K562 (cell line): Measurements from ENCODE around the gene GANAB. TPM values are rescaled to one million over a fixed set of nuclear protein-coding genes. Genes with fewer than 3 reads are reported as not detected.

ENCODE experiments used
- ASH1L ChIP-seq: fragments of 450-650 bp; IDR thresholded peaks from 2 replicates; pipeline ENCODE4 v1.6.1; 2018; ENCODE audit warnings: borderline replicate concordance, mild to moderate bottlenecking, low read depth; ENCODE audit not compliant: partially characterized antibody
- BRD4 ChIP-seq: fragments of 200-600 bp; sonication (generic); IDR thresholded peaks from 2 replicates; pipeline ENCODE4 v1.6.1; 2017; ENCODE audit warnings: inconsistent platforms
- C11orf30 ChIP-seq: fragments of 450-650 bp; IDR thresholded peaks from 2 replicates; pipeline ENCODE4 v1.6.1; 2016; ENCODE audit warnings: low read depth, mild to moderate bottlenecking
- E2F1 ChIP-seq: sonication (generic); formaldehyde crosslinking; IDR thresholded peaks from 2 replicates; pipeline ENCODE4 v1.8.1; 2023; ENCODE audit warnings: mild to moderate bottlenecking, missing genetic modification reagents, moderate library complexity
- E2F4 ChIP-seq: sonication (generic); formaldehyde crosslinking; IDR thresholded peaks from 2 replicates; pipeline ENCODE4 v1.8.0; 2022; ENCODE audit warnings: mild to moderate bottlenecking, low read depth, missing genetic modification reagents
- FOXJ3 ChIP-seq: sonication (generic); formaldehyde crosslinking; IDR thresholded peaks from 2 replicates; pipeline ENCODE4 v1.4.0; 2020; ENCODE audit warnings: mild to moderate bottlenecking, missing genetic modification reagents
- HNRNPK ChIP-seq: fragments of 200-400 bp; formaldehyde crosslinking; IDR thresholded peaks from one replicate; pipeline ENCODE4 v1.6.1; 2018; ENCODE audit warnings: mild to moderate bottlenecking, low read depth, low read length; ENCODE audit not compliant: poor library complexity, severe bottlenecking
- HSF4 ChIP-seq: fragments of 250-450 bp; sonication (Bioruptor Pico); IDR thresholded peaks from 2 replicates; pipeline ENCODE4 v2.1.2; 2022; ENCODE audit warnings: mild to moderate bottlenecking, moderate library complexity, borderline replicate concordance
- MAFK ChIP-seq: IDR thresholded peaks from 2 replicates; pipeline ENCODE4 v1.6.1; 2011; ENCODE audit warnings: low read length, improper control_type of control experiment
- MEIS2 ChIP-seq: fragments of 450-650 bp; IDR thresholded peaks from 2 replicates; pipeline ENCODE4 v1.6.1; 2014; ENCODE audit warnings: mild to moderate bottlenecking; ENCODE audit not compliant: partially characterized antibody
- MITF ChIP-seq: IDR thresholded peaks from 2 replicates; pipeline ENCODE4 v1.6.1; 2014; ENCODE audit warnings: antibody characterized with exemption
- NONO ChIP-seq, 2 experiments: fragments of 200-400 bp in 1 of 2; fragments of 450-650 bp in 1 of 2; formaldehyde crosslinking in 1 of 2; IDR thresholded peaks; 2 replicates each; pipeline ENCODE4 v1.6.1; 2017; ENCODE audit warnings: low read depth in 2 of 2, mild to moderate bottlenecking in 2 of 2, moderate library complexity in 2 of 2, low read length in 1 of 2
- PHB ChIP-seq: fragments of 250-450 bp; sonication (Bioruptor Pico); IDR thresholded peaks from 2 replicates; pipeline ENCODE4 v1.5.0; 2021
- POLR2A ChIP-seq: fragments of 450-650 bp; conservative IDR thresholded peaks from 2 replicates; pipeline ENCODE4 v1.6.1; 2016
- POLR2AphosphoS5 ChIP-seq: IDR thresholded peaks from 2 replicates; pipeline ENCODE4 v1.6.1; 2011; ENCODE audit warnings: mild to moderate bottlenecking, low read depth, low read length, moderate library complexity; ENCODE audit not compliant: control insufficient read depth, insufficient read depth
- PURB ChIP-seq: sonication (generic); formaldehyde crosslinking; IDR thresholded peaks from 2 replicates; pipeline ENCODE4 v1.9.0; 2021; ENCODE audit warnings: low read depth, mild to moderate bottlenecking, missing genetic modification reagents
- RBM34 ChIP-seq: fragments of 200-400 bp; formaldehyde crosslinking; IDR thresholded peaks from 2 replicates; pipeline ENCODE4 v1.6.1; 2018; ENCODE audit warnings: low read length, borderline replicate concordance; ENCODE audit not compliant: insufficient read depth
- SLC30A9 ChIP-seq: fragments of 250-450 bp; sonication (Bioruptor Pico); IDR thresholded peaks from 2 replicates; pipeline ENCODE4 v1.8.0; 2022; ENCODE audit warnings: mild to moderate bottlenecking, moderate library complexity
- TAL1 ChIP-seq: fragments of 450-650 bp; IDR thresholded peaks from 2 replicates; pipeline ENCODE4 v1.6.1; 2016; ENCODE audit warnings: mild to moderate bottlenecking
- ZKSCAN8 ChIP-seq: fragments of 200-800 bp; sonication (Bioruptor generic); IDR thresholded peaks from 2 replicates; pipeline ENCODE4 v1.6.1; 2016; ENCODE audit warnings: missing genetic modification characterization, missing compliant biosample characterization
- ZNF277 ChIP-seq: fragments of 250-450 bp; sonication (Bioruptor Pico); IDR thresholded peaks from 2 replicates; pipeline ENCODE4 v1.8.0; 2022; ENCODE audit warnings: inconsistent platforms, mild to moderate bottlenecking, moderate library complexity, borderline replicate concordance
- ZNF280B ChIP-seq: fragments of 250-450 bp; sonication (Bioruptor Pico); IDR thresholded peaks from 2 replicates; pipeline ENCODE4 v1.5.1; 2021; ENCODE audit warnings: mild to moderate bottlenecking
- ZNF3 ChIP-seq: fragments of 250-450 bp; sonication (Bioruptor Pico); IDR thresholded peaks from 2 replicates; pipeline ENCODE4 v1.5.0; 2021; ENCODE audit warnings: mild to moderate bottlenecking, moderate library complexity
- ZNF444 ChIP-seq: fragments of 250-450 bp; sonication (Bioruptor Pico); IDR thresholded peaks from 2 replicates; pipeline ENCODE4 v1.4.0; 2020; ENCODE audit warnings: mild to moderate bottlenecking, moderate library complexity
- polyA plus RNA-seq, 8 experiments: library from polyadenylated mRNA; depleted of rRNA in 4 of 8; stranded (reverse) in 5 of 8; unstranded in 3 of 8; fragments of >200 nt; fragmentation: Nextera tagmentation in 2 of 8; fragmentation: Illumina TruSeq in 1 of 8; extraction: Ambion mirVana in 2 of 8; extraction: Trizol in 1 of 8; gene quantifications; 2 replicates each; pipeline versions ENCODE4 v1.2.1 to v1.2.3, GENCODE V29; 2011 to 2014; ENCODE audit warnings: inconsistent platforms in 1 of 8, missing spikeins in 1 of 8
- total RNA-seq, 7 experiments: library from RNA; depleted of rRNA in 6 of 7; stranded (reverse); fragments of >200 nt in 6 of 7; fragmentation: Illumina TruSeq in 2 of 7; extraction: Trizol in 2 of 7; gene quantifications; 2 replicates each; pipeline versions ENCODE4 v1.2.1 to v1.2.3, GENCODE V29; 2011 to 2021; ENCODE audit warnings: low replicate concordance in 1 of 7

GANAB gene
- total and polyA plus RNA-seq, 9 of the 15 experiments (the other 6 are each of a cell fraction or from before 2014, with no cell fraction given), result 6.5 to 284 (median 161) TPM

- TF ChIP-seq E2F1 (peak; percentile 52; the same call in 1 of the 2 replicates), PURB (CRISPR knock-in tag) (no peak), HNRNPK (no peak), NONO (IDR thresholded peaks at IDR 0.05; ENCODE audit: low read depth in 2 of 2, low read length in 1 of 2) (peak; percentile 63 to 90; a peak in 3 of 4 replicates), PHB (peak; percentile 96), C11orf30 (no peak), ZNF277 (CRISPR knock-in tag) (no peak), ZNF280B (CRISPR knock-in tag) (no peak), FOXJ3 (no peak), MAFK (no peak; the same call in 1 of the 2 replicates), E2F4 (CRISPR knock-in tag) (no peak), HSF4 (CRISPR knock-in tag) (no peak), TAL1 (no peak), ZNF444 (CRISPR knock-in tag) (no peak), ASH1L (no peak), ZNF3 (peak; percentile 73), RBM34 (no peak), ZKSCAN8 (CRISPR knock-in tag) (no peak), POLR2A (peak; percentile 100), MITF (no peak), BRD4 (no peak), MEIS2 (no peak), SLC30A9 (CRISPR knock-in tag) (no peak), POLR2AphosphoS5 (peak; percentile 100)
Measured at GRCh38 chr11:62665075-62665598, 18.7 kb upstream of the GANAB start, which contains the start of the genes C11orf98 and CSKMT (continued).
